H1 (cell line): ENCODE measurements around the gene UNK. TPM values are rescaled to one million over a fixed set of nuclear protein-coding genes. Genes with fewer than 3 reads are reported as not detected.

Experiments used
- BCL11A ChIP-seq, 2 experiments: IDR thresholded peaks; one replicate each; pipeline ENCODE4 v1.6.1; 2011; ENCODE audit warnings: low read depth in 2 of 2, low read length in 2 of 2, mild to moderate bottlenecking in 2 of 2
- BRCA1 ChIP-seq: IDR thresholded peaks from 2 replicates; pipeline ENCODE4 v1.6.1; 2012; ENCODE audit warnings: low read depth, low read length, improper control_type of control experiment
- CREB1 ChIP-seq: IDR thresholded peaks from 2 replicates; pipeline ENCODE4 v1.6.1; 2012; ENCODE audit warnings: inconsistent platforms
- HDAC6 ChIP-seq: IDR thresholded peaks from one replicate; pipeline ENCODE4 v1.7.1; 2012; ENCODE audit warnings: low read depth, mild to moderate bottlenecking, inconsistent platforms, low read length, moderate library complexity
- JUN ChIP-seq: IDR thresholded peaks from 2 replicates; pipeline ENCODE4 v1.6.1; 2011; ENCODE audit warnings: low read depth, mild to moderate bottlenecking, improper control_type of control experiment, low read length
- RNF2 ChIP-seq: fragments of 200-900, 300-1000 bp; sonication (generic); IDR thresholded peaks from 2 replicates; pipeline ENCODE4 v1.7.1; 2016; ENCODE audit warnings: borderline replicate concordance, low read depth, mild to moderate bottlenecking, antibody characterized with exemption, low read length; ENCODE audit not compliant: poor library complexity, severe bottlenecking; ENCODE audit errors: missing control alignments
- SIN3A ChIP-seq, 2 experiments: IDR thresholded peaks in 1 of 2; conservative IDR thresholded peaks in 1 of 2; 2 replicates each; pipeline ENCODE4 v1.6.1; 2011 to 2012; ENCODE audit warnings: low read length in 2 of 2, improper control_type of control experiment in 1 of 2, low read depth in 1 of 2, mild to moderate bottlenecking in 1 of 2
- SIRT6 ChIP-seq: IDR thresholded peaks from one replicate; pipeline ENCODE4 v1.7.1; 2012; ENCODE audit warnings: low read length, inconsistent platforms
- TEAD4 ChIP-seq: IDR thresholded peaks from 2 replicates; pipeline ENCODE4 v1.6.1; 2012; ENCODE audit warnings: low read depth, low read length, inconsistent platforms, mixed read lengths
- polyA plus RNA-seq, 7 experiments: library from polyadenylated mRNA; depleted of rRNA in 3 of 7; stranded (reverse) in 5 of 7; unstranded in 2 of 7; fragments of >200 nt in 5 of 7; fragments of 200-250 nt in 2 of 7; gene quantifications; 1 replicate in 5 of 7; 2 replicates in 1 of 7; 4 replicates in 1 of 7; pipeline versions ENCODE4 v1.2.1 to v1.2.3, GENCODE V29; 2011 to 2013; ENCODE audit warnings: missing spikeins in 2 of 7, mixed read lengths in 2 of 7
- total RNA-seq: library from RNA; stranded (reverse); fragmentation: NEBNext Ultra II Directional; extraction: Animal tissue kit (Norgen Biotek cat#: 25700); gene quantifications from 2 replicates; pipeline ENCODE4 v1.2.1, GENCODE V29; 2021
- TF ChIP-seq, protein P1 (sequence below): fragments of 300-600 bp; sonication (generic); IDR thresholded peaks from 2 replicates; pipeline ENCODE4 v1.7.1; 2012; ENCODE audit warnings: low read length, moderate library complexity, mild to moderate bottlenecking, inconsistent platforms; ENCODE audit not compliant: insufficient replicate concordance

UNK gene
- total and polyA plus RNA-seq, 2 of the 8 experiments (the other 6 are each of a cell fraction or from before 2014, with no cell fraction given): 24.2 to 33.3 TPM

DNA sequence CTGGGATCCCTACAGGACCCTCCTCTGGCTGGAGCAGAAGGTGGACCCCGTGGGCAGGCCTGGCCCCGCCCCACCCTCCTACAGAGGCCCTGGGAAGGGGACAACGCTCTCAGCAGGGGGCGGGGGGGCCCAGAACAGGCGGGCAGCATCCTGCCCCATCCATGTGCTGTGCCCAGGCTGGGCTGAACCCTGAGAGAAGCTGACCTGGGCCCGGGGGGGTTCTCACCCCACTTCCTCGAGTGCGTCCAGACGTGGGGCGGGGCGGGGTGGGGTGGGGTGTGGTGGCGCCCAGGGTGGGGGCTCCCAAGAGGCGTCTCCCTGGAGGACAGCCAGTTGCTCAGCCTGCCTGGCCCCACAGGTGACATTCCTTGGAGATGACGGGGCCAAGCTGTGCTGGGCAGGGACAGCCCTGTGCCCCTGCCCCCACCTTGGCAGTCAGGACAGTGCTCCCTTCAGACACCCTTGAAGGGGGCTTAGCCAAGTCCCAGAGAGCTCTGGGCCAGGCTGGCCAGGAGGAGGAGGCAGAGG is 60.0 kb downstream of the UNK start (continued):
- TF ChIP-seq, protein P1, sequence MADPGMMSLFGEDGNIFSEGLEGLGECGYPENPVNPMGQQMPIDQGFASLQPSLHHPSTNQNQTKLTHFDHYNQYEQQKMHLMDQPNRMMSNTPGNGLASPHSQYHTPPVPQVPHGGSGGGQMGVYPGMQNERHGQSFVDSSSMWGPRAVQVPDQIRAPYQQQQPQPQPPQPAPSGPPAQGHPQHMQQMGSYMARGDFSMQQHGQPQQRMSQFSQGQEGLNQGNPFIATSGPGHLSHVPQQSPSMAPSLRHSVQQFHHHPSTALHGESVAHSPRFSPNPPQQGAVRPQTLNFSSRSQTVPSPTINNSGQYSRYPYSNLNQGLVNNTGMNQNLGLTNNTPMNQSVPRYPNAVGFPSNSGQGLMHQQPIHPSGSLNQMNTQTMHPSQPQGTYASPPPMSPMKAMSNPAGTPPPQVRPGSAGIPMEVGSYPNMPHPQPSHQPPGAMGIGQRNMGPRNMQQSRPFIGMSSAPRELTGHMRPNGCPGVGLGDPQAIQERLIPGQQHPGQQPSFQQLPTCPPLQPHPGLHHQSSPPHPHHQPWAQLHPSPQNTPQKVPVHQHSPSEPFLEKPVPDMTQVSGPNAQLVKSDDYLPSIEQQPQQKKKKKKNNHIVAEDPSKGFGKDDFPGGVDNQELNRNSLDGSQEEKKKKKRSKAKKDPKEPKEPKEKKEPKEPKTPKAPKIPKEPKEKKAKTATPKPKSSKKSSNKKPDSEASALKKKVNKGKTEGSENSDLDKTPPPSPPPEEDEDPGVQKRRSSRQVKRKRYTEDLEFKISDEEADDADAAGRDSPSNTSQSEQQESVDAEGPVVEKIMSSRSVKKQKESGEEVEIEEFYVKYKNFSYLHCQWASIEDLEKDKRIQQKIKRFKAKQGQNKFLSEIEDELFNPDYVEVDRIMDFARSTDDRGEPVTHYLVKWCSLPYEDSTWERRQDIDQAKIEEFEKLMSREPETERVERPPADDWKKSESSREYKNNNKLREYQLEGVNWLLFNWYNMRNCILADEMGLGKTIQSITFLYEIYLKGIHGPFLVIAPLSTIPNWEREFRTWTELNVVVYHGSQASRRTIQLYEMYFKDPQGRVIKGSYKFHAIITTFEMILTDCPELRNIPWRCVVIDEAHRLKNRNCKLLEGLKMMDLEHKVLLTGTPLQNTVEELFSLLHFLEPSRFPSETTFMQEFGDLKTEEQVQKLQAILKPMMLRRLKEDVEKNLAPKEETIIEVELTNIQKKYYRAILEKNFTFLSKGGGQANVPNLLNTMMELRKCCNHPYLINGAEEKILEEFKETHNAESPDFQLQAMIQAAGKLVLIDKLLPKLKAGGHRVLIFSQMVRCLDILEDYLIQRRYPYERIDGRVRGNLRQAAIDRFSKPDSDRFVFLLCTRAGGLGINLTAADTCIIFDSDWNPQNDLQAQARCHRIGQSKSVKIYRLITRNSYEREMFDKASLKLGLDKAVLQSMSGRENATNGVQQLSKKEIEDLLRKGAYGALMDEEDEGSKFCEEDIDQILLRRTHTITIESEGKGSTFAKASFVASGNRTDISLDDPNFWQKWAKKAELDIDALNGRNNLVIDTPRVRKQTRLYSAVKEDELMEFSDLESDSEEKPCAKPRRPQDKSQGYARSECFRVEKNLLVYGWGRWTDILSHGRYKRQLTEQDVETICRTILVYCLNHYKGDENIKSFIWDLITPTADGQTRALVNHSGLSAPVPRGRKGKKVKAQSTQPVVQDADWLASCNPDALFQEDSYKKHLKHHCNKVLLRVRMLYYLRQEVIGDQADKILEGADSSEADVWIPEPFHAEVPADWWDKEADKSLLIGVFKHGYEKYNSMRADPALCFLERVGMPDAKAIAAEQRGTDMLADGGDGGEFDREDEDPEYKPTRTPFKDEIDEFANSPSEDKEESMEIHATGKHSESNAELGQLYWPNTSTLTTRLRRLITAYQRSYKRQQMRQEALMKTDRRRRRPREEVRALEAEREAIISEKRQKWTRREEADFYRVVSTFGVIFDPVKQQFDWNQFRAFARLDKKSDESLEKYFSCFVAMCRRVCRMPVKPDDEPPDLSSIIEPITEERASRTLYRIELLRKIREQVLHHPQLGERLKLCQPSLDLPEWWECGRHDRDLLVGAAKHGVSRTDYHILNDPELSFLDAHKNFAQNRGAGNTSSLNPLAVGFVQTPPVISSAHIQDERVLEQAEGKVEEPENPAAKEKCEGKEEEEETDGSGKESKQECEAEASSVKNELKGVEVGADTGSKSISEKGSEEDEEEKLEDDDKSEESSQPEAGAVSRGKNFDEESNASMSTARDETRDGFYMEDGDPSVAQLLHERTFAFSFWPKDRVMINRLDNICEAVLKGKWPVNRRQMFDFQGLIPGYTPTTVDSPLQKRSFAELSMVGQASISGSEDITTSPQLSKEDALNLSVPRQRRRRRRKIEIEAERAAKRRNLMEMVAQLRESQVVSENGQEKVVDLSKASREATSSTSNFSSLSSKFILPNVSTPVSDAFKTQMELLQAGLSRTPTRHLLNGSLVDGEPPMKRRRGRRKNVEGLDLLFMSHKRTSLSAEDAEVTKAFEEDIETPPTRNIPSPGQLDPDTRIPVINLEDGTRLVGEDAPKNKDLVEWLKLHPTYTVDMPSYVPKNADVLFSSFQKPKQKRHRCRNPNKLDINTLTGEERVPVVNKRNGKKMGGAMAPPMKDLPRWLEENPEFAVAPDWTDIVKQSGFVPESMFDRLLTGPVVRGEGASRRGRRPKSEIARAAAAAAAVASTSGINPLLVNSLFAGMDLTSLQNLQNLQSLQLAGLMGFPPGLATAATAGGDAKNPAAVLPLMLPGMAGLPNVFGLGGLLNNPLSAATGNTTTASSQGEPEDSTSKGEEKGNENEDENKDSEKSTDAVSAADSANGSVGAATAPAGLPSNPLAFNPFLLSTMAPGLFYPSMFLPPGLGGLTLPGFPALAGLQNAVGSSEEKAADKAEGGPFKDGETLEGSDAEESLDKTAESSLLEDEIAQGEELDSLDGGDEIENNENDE: no peak
- TF ChIP-seq TEAD4 (no peak), CREB1 (no peak), SIRT6 (no peak), BRCA1 (no peak), RNF2 (no peak), HDAC6 (no peak), BCL11A (IDR thresholded peaks at IDR 0.05; ENCODE audit: low read depth in 2 of 2, low read length in 2 of 2) (no peak), SIN3A (conservative IDR thresholded peaks at IDR 0.05 in 1 of 2, IDR thresholded peaks at IDR 0.05 in 1 of 2; ENCODE audit: low read depth in 1 of 2, low read length in 2 of 2) (no peak), JUN (no peak)
